ENCODE data around the gene MYH9.

Gene MYH9

GRCh38 chr22:36344106-36344827 is 43.5 kb downstream of the MYH9 start:
- no peak for DNase-seq

GRCh38 chr22:36343720-36344105 is 44.1 kb downstream of the MYH9 start:
- no peak for DNase-seq

GRCh38 chr22:36343070-36343719 is 44.6 kb downstream of the MYH9 start:
- DNase-seq = no peak

- DNase-seq = no peak
Measured at GRCh38 chr22:36341640-36342041, 46.1 kb downstream of the MYH9 start.

- no peak for DNase-seq
Measured at GRCh38 chr22:36340621-36341020, 47.1 kb downstream of the MYH9 start.

GRCh38 chr22:36339171-36340065 is 48.3 kb downstream of the MYH9 start:
- no peak for DNase-seq

- no peak for DNase-seq
Measured at GRCh38 chr22:36337365-36338130, 50.2 kb downstream of the MYH9 start.

- no peak for DNase-seq
Measured at GRCh38 chr22:36336246-36337182, 51.3 kb downstream of the MYH9 start.

GRCh38 chr22:36335621-36336020 is 52.1 kb downstream of the MYH9 start:
- no peak for DNase-seq

- DNase-seq = no peak
Measured at GRCh38 chr22:36334821-36335603, 52.8 kb downstream of the MYH9 start.

GRCh38 chr22:36334081-36334820 is 53.5 kb downstream of the MYH9 start:
- DNase-seq = no peak

- no peak for DNase-seq
Measured at GRCh38 chr22:36333644-36334043, 54.1 kb downstream of the MYH9 start.

- no peak for DNase-seq
Measured at GRCh38 chr22:36332623-36333332, 55.0 kb downstream of the MYH9 start.

- no peak for DNase-seq
Measured at GRCh38 chr22:36331912-36332622, 55.7 kb downstream of the MYH9 start.

- DNase-seq = no peak
Measured at GRCh38 chr22:36331306-36331911, 56.4 kb downstream of the MYH9 start.

GRCh38 chr22:36330655-36331305 is 57.0 kb downstream of the MYH9 start:
- no peak for DNase-seq

GRCh38 chr22:36330127-36330526 is 57.6 kb downstream of the MYH9 start:
- DNase-seq = no peak
